HepG2 (cell line): ENCODE measurements around the gene GPR89B. TPM values are rescaled to one million over a fixed set of nuclear protein-coding genes. Genes with fewer than 3 reads are reported as not detected.
"Not testable (repeated sequence)": the region's sequence is repeated elsewhere in the genome, so short reads cannot be mapped to it uniquely, and the experiment has no call there.

ENCODE experiments used
- CREM ChIP-seq, 2 experiments: sonication (generic) in 1 of 2; formaldehyde crosslinking in 1 of 2; IDR thresholded peaks; 2 replicates each; pipeline versions ENCODE4 v1.4.0 to v1.6.1; 2016 to 2020; ENCODE audit warnings: antibody characterized with exemption in 1 of 2, mild to moderate bottlenecking in 1 of 2, missing genetic modification reagents in 1 of 2
- GABPB1 ChIP-seq: IDR thresholded peaks from 2 replicates; pipeline ENCODE4 v1.6.1; 2016; ENCODE audit warnings: mild to moderate bottlenecking, missing genetic modification reagents, moderate library complexity, missing compliant biosample characterization
- GATA4 ChIP-seq: sonication (generic); IDR thresholded peaks from 2 replicates; pipeline ENCODE4 v1.6.1; 2016; ENCODE audit warnings: antibody characterized with exemption, low read depth, borderline replicate concordance
- HDAC1 ChIP-seq: sonication (generic); formaldehyde crosslinking; IDR thresholded peaks from 2 replicates; pipeline ENCODE4 v1.5.1; 2020; ENCODE audit warnings: mild to moderate bottlenecking, missing genetic modification reagents
- MYC ChIP-seq: sonication (generic); formaldehyde crosslinking; IDR thresholded peaks from 2 replicates; pipeline ENCODE4 v1.9.0; 2021; ENCODE audit warnings: missing genetic modification reagents, borderline replicate concordance
- NFKB2 ChIP-seq: sonication (generic); formaldehyde crosslinking; IDR thresholded peaks from 2 replicates; pipeline ENCODE4 v1.4.0; 2020; ENCODE audit warnings: missing genetic modification reagents, borderline replicate concordance
- SP4 ChIP-seq: sonication (generic); formaldehyde crosslinking; IDR thresholded peaks from 2 replicates; pipeline ENCODE4 v1.8.1; 2023; ENCODE audit warnings: mild to moderate bottlenecking, missing genetic modification reagents
- ZFX ChIP-seq: sonication (generic); formaldehyde crosslinking; IDR thresholded peaks from 2 replicates; pipeline ENCODE4 v1.4.0; 2020; ENCODE audit warnings: mild to moderate bottlenecking, low read depth, missing genetic modification reagents, moderate library complexity
- ZNF292 ChIP-seq: sonication (generic); formaldehyde crosslinking; IDR thresholded peaks from 2 replicates; pipeline ENCODE4 v1.8.1; 2022; ENCODE audit warnings: mild to moderate bottlenecking, low read depth, missing genetic modification reagents, borderline replicate concordance
- polyA plus RNA-seq, 8 experiments: library from polyadenylated mRNA; depleted of rRNA in 3 of 8; stranded (reverse) in 7 of 8; unstranded in 1 of 8; fragments of >200 nt; fragmentation: Illumina TruSeq in 4 of 8; extraction: Trizol in 4 of 8; gene quantifications; 2 replicates each; pipeline versions ENCODE4 v1.2.1 to v1.2.3, GENCODE V29; 2011 to 2016; ENCODE audit warnings: low read depth in 4 of 8, missing spikeins in 1 of 8, mixed read lengths in 1 of 8; ENCODE audit not compliant: insufficient read depth in 1 of 8
- total RNA-seq, 5 experiments: library from RNA; depleted of rRNA; stranded (reverse); fragments of >200 nt; fragmentation: Illumina TruSeq; extraction: Trizol; gene quantifications; 2 replicates each; pipeline ENCODE4 v1.2.3, GENCODE V29; 2016; ENCODE audit warnings: low read depth in 1 of 5
- TF ChIP-seq, protein P1 (sequence below): sonication (generic); formaldehyde crosslinking; IDR thresholded peaks from 2 replicates; pipeline ENCODE4 v1.5.0; 2020; ENCODE audit warnings: mild to moderate bottlenecking, missing genetic modification reagents
- TF ChIP-seq, protein P2 (sequence below): IDR thresholded peaks from 2 replicates; pipeline ENCODE4 v1.6.1; 2016; ENCODE audit warnings: missing genetic modification reagents, missing compliant biosample characterization
- TF ChIP-seq, protein P3 (sequence below), 2 experiments: IDR thresholded peaks; 2 replicates each; pipeline ENCODE4 v1.6.1; 2011 to 2012; ENCODE audit warnings: low read length in 2 of 2, borderline replicate concordance in 1 of 2, low read depth in 1 of 2, mild to moderate bottlenecking in 1 of 2, moderate library complexity in 1 of 2

The GPR89B gene
- total and polyA plus RNA-seq, 2 of the 13 experiments (the other 11 are each of a cell fraction or from before 2014, with no cell fraction given), result 12.2 to 20.1 TPM

DNA sequence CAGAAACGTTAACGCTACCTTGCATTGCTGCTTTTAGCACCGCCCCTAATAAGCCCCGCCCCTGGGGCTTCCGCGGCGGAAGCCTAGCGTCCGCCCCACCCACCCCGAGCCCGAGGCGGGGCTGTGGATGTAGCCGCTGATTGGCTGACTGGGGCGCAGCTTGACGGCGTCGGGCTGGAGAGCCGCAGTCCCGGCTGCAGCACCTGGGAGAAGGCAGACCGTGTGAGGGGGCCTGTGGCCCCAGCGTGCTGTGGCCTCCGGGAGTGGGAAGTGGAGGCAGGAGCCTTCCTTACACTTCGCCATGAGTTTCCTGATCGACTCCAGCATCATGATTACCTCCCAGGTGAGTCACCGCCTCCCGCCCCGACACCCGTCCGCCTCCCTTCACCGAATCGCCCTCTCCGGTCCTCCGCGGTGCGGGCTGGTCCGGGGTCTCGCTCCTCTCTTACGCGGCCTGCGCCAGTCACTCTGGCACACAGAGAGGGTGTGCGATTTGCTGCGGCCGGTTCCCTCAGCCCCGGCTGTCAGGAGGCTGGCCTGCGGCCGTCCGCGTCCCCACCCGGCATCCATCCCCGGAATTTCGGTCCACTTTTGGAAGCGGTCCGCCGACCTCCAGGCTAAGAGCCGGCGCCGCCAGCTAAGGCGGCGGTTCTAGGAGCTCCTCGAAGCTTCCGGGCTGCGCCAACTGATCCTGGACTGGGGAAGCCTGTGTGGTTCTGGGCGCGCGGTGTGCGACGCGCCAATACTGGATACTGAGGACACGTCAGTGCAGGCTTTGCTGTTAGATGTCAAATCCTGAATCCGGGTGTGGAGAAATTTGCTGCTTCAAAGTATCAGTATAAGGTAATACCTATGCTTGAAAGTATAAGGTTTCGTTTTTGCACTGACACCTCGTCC, at the start of gene GPR89B (continued):
- peak; percentile 67; the same call in 1 of the 2 replicates for TF ChIP-seq GABPB1 (CRISPR knock-in tag)
- TF ChIP-seq, protein P1, sequence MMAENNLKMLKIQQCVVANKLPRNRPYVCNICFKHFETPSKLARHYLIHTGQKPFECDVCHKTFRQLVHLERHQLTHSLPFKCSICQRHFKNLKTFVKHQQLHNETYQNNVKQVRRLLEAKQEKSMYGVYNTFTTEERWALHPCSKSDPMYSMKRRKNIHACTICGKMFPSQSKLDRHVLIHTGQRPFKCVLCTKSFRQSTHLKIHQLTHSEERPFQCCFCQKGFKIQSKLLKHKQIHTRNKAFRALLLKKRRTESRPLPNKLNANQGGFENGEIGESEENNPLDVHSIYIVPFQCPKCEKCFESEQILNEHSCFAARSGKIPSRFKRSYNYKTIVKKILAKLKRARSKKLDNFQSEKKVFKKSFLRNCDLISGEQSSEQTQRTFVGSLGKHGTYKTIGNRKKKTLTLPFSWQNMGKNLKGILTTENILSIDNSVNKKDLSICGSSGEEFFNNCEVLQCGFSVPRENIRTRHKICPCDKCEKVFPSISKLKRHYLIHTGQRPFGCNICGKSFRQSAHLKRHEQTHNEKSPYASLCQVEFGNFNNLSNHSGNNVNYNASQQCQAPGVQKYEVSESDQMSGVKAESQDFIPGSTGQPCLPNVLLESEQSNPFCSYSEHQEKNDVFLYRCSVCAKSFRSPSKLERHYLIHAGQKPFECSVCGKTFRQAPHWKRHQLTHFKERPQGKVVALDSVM, result peak; percentile 76
- peak; percentile 70 for TF ChIP-seq ZFX (CRISPR knock-in tag)
- peak; percentile 51 for TF ChIP-seq CREM (IDR thresholded peaks at IDR 0.05)
- TF ChIP-seq CREM (CRISPR knock-in tag; IDR thresholded peaks at IDR 0.05), result not testable (repeated sequence)
- peak; percentile 45; the same call in 1 of the 2 replicates for TF ChIP-seq MYC (CRISPR knock-in tag)
- TF ChIP-seq, protein P2, sequence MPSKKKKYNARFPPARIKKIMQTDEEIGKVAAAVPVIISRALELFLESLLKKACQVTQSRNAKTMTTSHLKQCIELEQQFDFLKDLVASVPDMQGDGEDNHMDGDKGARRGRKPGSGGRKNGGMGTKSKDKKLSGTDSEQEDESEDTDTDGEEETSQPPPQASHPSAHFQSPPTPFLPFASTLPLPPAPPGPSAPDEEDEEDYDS (CRISPR knock-in tag), result peak; percentile 52; the same call in 1 of the 2 replicates
- TF ChIP-seq ZNF292, result peak; percentile 44; the same call in 1 of the 2 replicates
- TF ChIP-seq, protein P3, sequence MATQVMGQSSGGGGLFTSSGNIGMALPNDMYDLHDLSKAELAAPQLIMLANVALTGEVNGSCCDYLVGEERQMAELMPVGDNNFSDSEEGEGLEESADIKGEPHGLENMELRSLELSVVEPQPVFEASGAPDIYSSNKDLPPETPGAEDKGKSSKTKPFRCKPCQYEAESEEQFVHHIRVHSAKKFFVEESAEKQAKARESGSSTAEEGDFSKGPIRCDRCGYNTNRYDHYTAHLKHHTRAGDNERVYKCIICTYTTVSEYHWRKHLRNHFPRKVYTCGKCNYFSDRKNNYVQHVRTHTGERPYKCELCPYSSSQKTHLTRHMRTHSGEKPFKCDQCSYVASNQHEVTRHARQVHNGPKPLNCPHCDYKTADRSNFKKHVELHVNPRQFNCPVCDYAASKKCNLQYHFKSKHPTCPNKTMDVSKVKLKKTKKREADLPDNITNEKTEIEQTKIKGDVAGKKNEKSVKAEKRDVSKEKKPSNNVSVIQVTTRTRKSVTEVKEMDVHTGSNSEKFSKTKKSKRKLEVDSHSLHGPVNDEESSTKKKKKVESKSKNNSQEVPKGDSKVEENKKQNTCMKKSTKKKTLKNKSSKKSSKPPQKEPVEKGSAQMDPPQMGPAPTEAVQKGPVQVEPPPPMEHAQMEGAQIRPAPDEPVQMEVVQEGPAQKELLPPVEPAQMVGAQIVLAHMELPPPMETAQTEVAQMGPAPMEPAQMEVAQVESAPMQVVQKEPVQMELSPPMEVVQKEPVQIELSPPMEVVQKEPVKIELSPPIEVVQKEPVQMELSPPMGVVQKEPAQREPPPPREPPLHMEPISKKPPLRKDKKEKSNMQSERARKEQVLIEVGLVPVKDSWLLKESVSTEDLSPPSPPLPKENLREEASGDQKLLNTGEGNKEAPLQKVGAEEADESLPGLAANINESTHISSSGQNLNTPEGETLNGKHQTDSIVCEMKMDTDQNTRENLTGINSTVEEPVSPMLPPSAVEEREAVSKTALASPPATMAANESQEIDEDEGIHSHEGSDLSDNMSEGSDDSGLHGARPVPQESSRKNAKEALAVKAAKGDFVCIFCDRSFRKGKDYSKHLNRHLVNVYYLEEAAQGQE (IDR thresholded peaks at IDR 0.05; ENCODE audit: borderline replicate concordance in 1 of 2, low read depth in 1 of 2, low read length in 2 of 2), result peak in 1 of 2 experiments; percentile 16; a peak in 1 of 4 replicates
- TF ChIP-seq GATA4, result 0 out of 2 replicates have a peak, but pooled peaks have one; percentile 36
- peak; percentile 41; the same call in 1 of the 2 replicates for TF ChIP-seq NFKB2 (CRISPR knock-in tag)
- 0 out of 2 replicates have a peak, but pooled peaks have one; percentile 15 for TF ChIP-seq SP4 (CRISPR knock-in tag)
- TF ChIP-seq HDAC1, result peak; percentile 36; the same call in 1 of the 2 replicates
